HG02885 (cell line): Measurements from ENCODE around the gene C5orf63.
"Not testable (repeated sequence)": the region's sequence is repeated elsewhere in the genome, so short reads cannot be mapped to it uniquely, and the experiment has no call there.

Source experiments
- ATAC-seq: cut with Tn5 transposase; IDR thresholded peaks from one replicate; pipeline ENCODE4 v1.9.1; 2021; ENCODE audit warnings: mild to moderate bottlenecking; ENCODE audit not compliant: unreplicated experiment, poor library complexity

Gene C5orf63

DNA sequence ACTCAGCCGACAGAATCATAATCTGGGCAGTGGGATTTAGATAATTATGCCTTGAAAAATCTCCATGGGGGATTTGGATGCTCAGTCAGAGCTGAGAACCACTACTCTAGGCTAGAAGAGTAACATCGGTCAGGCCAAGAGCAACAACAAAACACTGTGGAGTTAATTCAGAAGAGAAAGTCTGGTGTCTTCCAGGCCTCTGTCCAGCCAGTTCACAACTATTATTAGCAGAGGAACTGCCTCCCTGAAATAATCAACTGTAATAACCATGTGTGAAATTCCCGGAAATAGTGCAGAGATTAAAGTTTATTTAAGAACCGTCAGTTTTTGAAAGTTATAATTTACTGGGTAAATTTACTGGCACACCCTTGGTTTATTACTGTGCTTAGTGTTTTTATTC is 34.8 kb downstream of the C5orf63 start:
- no peak for ATAC-seq

DNA sequence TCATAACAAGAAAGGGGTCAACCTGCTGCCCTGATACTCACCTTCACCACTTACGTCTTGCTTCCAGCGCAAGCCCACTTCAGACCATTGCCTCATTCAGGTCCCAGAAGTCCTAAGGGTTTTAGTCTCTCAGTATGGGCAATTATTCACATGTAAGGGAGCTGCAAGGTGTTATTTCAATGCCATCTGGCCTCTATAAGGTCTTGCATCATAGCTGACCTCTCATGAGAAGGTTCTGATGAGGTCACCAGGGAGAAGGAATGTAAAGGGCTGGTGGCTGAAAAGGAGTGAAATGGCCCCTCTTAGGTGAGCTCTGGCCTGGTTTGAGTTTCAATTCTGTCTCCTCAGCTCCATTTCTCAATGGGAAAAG is 41.5 kb downstream of the C5orf63 start:
- no peak for ATAC-seq

DNA sequence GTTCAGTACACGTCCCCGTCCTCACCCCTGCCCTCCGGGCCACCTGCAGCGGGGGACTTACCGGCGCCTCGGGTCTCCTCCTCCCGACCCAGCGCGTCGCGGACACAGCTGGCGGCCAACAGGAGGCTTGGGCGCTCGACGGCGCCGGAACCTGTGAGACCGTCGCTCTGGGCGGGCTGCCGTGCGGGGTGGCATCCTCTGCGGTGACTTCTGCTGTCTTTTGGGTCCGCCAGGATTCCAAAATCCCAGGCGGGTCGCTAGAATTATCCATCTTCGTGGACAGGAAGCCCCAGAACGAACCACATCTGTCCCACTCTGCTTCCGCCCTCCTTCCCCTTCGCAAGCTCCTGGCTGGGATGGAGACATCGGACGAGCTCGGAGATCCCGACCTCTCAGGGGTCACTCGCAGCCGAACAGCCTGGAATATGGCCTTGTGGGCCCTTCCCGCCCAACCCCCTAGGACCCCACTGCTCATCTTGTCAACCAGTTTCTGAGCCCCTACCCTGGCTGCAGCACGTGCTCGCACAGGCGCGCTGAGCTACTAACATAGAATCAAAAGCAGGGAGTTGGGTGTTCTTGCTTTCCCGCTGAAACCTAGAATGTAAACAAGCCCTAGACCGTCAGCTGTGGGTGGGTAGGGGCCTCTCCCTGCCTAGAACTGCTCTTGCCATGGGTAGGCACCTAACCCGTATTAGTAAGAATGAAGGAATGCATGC is 42.0 kb downstream of the C5orf63 start:
- ATAC-seq = peak; percentile 18

DNA sequence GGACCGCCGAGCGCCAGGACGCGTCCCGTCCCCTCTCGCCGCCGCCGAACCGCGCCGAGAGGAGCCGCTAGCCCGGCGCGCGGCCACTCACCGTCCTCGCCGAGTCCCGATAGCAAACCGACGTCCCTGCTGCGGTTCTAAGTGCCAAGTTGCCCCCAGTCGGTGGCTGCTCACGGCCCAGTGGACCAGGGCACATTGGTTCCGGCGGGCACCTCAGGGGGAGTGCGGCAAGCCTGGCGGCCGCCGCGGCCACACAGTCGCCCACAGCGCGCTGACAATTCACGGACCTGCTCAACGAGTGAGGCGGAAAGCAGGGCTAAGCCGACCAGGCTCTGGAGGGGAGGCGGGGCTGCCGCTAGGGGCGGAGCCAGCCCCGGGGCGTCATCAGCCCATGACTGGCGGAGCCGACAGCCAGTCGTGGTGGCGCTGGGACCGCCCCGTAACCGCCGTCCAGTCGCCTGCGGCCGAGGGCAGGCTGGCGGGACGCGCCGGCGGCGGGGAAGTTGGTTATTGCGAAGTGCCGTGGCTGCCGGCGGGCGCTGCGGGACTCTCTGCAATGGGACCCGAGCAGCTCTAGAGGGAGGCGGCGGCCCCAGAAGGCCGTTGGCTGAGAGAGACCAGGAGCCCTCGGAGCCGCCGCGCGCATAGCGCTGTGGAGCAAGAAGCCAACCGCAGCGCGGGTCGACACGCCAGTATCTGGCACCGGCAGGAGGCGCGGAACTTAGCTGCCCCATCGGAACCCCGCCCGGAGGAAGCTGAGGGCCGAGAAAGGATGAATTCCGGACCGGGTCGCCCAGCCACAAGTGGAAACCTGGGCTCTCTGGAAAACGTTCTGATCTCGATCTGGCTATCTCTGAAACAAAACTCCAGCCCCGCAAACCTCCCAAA is 42.8 kb downstream of the C5orf63 start, which contains the start of gene MARCHF3:
Gene MARCHF3 (minus strand): TSS at position 300 of the 888 bp plus-strand sequence. CDS start 112,387 bp downstream, outside the sequence.
- peak; percentile 97 for ATAC-seq

DNA sequence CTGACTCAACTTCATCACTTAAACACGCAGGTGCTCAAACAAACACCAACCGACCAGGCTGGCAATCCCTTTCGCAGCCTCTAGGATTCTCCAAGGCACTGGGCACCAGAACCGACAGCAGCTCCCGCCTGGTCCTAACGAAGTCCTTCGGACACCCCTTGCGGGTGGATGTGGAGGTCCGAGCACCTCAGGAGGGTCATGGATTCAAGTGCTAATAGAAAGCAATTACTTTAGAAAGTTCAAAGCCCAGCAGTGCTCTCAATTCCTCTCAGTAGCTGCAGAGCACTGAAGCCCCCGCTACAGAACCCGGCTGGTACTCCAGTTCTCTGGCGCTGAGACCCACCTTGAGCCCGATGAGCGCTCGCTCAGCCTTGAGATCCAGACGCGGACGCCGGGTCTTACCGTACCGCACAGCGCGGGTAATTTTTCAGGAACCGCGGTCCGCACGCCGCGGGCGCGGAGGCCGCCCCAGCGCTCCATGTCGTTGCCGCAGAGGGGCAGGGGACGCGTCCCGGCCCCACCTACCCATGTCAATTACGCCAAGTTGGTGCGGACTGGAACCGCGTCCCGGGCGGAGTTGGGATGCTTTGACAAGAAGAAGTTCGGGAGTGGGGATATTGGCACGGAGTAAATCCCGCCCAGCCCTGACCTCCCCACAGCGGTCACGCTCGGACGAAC is 43.6 kb downstream of the C5orf63 start:
- ATAC-seq = peak; percentile 12

DNA sequence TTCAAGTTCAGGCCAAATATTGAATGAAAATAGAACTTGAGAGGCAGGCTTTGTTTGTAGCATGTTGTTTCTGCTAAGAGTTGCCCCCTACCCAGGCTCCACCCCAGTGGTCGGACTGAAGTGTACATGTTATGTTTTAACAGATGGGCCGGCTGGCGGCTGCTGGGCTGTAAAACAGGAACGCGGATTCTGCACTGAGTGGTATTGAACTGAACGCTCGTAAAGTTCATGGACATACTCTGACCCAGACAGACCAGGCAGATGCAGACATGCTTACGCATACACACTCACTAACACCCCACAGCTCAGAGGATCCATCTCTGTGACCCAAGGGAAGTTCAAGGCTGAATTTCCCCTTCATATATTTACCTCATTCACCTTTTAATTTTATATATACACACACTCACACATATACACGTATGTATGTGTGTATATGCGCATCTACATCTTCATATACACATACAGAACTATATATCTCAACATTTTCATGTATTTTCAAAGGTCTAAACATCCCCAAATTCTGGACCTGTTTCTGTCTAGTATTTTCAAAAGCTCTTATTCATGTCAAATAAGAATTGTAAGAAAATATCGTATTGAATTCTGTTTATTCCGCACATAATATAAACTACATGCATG is 44.4 kb downstream of the C5orf63 start:
- no peak for ATAC-seq

DNA sequence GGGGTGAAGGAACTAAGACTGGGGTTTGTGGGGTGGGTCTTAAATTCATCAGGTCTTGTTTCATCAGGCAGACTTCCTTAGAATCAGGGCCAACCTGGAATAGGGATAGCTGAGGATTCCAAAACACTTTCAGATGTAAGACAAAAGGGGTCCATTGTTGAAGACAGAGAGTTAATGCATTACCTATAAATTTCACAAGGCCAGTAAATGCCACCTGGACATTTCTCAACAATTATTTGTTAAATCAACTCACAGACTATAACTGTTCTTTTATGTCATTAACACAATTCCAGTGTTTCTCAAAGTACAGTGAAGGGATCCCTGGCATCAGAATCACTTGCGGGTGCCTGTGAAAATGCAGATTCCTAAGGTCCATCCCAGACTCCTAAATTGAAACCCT is 45.8 kb downstream of the C5orf63 start:
- ATAC-seq = no peak

DNA sequence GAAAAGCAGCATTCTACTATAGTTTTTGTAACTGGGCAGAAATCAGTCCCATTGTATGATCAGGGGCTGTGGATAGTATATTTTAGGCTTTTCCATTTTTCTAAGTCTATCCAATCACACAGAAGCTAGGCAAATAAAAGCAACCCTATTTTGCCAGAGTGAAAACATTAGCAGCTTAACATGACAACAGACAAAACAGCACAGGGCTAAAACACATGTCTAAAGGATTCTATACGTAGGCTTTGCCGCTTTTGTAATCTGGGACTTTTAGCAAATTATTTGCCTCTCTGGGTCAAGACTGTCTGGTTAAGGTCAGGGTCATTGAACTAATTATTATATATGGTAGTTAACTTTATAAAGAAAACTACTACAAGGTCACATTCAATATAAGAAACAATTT is 47.1 kb downstream of the C5orf63 start:
- ATAC-seq = no peak

DNA sequence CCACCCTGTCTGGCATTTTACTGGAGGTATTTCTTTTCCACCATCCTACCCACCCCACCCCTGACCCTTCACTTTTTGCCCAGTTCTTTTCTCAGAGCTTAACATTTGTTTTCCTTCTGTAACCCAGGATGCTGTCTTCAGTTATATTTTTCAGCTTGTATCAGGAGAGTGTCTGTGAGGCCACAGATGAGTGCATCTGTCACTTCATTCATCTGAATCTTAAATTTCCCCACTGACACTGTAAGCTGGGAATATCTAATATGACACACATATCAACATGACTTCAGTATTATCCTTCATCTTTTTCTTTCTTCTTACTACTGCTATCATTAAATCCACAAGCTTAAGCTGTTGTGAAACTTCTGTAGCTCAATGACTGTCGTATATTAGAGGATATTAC is 47.8 kb downstream of the C5orf63 start:
- ATAC-seq = no peak

DNA sequence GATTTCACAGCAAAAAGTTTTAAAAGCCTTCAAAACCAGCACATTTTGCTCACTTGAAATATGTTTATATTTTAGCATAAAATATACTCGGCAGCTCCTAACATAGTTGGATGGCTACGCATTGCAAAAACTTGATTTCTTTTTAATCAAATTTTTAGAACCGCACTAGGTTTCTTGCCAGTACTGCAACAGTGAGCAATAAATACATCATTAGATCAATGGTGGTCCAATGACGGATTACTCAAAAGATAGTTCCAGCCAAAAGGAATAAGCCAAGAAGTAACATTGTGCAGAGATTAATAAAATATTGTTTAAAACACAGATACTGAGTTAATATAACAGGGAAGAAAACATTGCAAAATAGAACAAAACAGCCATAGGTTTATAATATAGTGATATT is 48.5 kb downstream of the C5orf63 start:
- ATAC-seq = no peak

DNA sequence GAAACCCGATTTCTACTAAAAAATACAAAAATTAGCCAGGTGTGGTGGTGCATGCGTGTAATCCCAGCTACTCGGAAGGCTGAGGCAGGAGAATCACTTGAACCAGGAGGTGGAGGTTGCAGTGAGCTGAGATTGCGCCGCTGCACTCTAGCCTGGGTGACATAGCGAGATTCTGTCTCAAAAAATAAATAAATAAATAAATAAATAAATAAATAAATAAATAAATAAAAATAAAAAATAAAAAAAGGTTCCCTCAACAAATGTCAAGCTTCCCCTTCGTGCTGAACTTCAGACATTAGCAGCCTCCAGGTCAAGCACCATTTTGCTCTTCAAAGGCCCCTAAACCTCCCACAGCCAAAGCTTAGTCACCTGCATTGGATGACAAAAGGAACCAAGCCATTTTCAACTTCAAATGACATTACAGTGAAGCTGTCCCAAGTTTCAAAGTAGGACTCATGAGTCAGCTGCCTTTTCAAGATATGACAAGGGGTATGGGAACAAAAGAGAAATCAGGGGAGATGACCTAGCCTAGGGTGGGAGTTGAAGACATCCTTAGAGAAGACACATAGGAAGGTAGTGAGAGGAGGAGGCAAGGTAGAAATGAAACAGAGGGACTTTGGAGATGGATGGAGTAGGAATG is 49.6 kb downstream of the C5orf63 start:
- not testable (repeated sequence) for ATAC-seq

DNA sequence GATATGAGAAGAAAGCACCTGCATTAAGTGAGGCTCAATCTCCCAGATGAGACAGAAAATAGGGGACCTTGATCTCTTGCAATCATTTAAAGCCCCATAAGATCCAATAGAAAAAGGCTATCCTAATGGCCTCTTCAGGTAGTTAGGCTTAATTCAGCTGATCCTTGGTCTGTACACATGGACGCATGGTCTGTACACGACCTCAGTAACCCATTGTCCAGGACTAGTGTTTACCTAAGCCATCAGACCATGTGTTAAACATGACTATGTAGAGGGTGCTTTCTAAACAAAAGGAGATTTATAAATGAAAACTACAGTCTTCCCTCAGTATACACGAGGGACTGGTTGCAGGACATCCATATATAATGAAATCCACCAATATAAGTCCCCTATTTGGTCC is 50.5 kb downstream of the C5orf63 start:
- no peak for ATAC-seq

DNA sequence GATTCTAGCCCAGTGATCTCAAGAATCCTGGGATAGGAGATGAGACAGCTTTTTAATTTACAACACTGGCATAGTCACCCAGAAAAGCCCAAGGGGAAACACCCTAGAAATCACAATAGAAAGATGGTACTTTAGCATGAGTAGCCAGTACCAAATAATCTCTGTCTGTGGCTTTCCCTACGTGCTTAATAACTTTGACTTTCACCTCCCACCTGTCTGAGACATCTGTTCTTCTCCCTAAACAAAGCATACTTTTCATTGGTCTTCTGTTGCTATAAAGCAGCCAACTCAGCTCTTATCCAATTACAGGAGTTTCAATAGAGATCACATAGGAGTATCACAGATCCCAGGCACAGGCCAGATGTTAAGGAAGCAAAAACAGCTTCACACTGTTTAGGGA is 53.4 kb downstream of the C5orf63 start:
- ATAC-seq = no peak

DNA sequence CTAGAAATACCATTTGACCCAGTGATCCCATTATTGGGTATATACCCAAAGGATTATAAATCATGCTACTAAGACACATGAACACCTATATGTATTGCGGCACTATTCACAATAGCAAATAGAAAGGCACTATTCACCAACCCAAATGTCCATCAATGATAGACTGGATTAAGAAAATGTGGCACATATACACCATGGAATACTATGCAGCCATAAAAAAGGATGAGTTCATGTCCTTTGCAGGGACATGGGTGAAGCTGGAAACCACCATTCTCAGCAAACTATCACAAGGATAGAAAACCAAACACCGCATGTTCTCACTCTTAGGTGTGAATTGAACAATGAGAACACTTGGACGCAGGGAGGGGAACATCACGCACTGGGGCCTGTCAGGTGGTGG is 56.6 kb downstream of the C5orf63 start:
- not testable (repeated sequence) for ATAC-seq

DNA sequence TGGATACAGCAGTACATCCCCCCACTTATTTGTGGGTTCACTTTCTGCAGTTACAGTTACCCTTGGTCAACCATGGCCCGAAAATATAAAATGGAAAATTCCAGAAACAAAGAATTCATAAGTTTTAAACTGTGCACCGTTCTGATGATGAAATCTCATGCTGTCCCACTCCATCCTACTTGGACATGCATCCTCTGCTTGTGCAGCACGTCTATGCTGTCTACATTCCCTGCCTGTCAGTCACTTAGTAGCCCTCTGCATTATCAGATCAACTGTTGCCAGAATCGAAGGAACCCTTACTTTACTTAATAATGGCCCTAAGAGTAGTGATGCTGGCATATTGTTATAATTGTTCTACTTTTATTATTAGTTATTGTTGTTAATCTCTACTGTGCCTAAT is 57.6 kb downstream of the C5orf63 start:
- no peak for ATAC-seq

DNA sequence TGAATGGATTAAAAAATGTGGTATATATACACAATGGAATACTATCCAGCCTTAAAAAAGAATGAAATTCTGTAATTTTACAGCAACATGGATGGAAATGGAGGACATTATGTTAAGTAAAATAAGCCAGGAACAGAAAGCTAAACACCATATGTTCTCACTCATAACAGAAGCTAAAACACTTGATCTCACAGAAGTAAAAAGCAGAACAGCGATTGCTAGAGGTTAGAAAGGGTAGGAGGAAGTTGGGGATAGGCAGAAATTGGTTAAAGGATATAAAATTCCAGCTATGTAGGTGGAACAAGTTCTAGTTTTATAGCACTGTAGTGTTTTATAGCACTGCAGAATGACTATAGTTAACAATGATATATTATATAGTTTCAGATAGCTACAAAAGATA is 58.7 kb downstream of the C5orf63 start:
- ATAC-seq = peak; percentile 42

DNA sequence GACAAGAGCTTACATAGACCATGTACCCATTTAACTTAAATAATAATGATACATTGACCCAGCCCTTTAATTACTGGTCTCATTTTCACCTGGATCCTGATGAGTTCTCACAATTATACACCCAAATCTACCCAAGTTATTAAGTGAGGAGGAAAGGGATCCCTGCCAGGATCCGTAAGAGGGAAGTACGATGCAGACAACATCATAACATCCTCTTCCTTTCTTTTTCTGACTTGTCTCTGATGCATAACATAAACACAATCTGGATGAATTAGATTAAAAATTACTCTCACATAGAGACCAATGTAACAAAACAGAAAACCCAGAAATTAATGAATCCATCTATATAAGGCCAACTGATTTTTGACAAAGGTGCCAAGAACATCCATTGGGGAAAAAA is 59.9 kb downstream of the C5orf63 start:
- no peak for ATAC-seq

DNA sequence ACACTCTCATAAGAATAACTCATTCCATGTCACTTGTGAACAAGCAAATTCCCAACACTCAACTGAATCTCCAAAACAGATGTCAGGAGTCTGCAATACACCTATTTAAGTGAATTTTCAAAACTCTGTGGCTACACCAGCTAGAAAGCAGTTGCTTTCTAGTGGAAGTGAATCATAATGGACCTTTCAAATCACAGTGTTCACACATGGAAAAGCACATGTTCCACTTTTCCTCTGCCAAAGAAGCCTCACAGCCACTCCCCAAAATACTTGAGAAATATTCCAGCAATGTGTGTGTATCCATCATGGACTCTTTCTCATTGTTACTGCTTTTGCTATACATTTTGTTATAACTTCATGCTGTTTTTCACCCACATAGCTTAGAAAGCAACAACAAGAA is 60.4 kb downstream of the C5orf63 start:
- no peak for ATAC-seq

DNA sequence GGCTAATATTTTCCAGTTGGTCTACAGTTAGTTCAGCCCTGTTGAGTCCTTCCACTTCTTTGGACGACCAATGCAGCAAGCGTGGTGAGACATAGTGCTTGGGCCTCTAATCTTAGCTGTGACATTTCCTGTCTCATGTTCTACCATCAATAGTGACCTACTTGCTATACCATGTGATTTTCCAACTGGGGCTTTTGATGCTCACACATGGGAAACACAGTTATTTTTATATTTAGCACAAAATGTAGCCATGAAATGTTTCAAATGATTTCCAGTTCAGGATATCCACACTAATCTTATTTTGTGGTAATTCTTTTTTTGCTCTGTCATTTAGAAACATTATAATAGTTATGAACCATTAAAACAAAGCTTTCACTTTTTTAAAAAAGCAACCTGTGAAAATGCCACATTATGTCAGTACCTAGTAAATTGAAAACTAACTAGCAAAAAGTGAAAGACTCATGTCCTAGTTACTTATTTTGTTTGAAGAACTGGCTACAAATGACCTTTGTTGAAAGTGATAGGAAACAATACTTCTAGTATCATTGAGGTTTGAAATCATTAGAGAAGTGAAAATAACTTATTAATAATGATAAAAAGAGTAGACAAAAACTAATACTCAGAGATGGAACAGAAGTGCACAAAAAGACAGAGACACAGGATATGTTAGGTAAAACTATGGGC is 61.2 kb downstream of the C5orf63 start:
- ATAC-seq = peak; percentile 81

DNA sequence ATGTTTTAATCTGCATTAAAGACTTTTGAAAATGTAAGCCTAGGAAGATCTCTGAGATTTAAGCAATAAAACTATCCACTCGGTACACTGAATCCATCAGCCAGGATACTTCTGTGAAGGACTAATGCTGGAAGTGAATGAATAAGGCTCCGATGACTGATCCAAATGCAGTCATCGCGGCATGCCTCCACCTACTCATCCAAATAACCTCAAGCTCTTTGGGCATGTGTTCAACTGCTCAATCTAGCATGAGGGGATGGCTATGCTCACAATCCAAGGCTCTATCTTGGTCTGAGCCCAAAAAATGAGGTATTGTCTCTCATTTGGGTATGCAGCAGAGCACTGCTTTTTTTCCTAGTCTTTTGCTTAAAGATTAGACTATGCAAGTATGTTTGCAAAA is 62.1 kb downstream of the C5orf63 start:
- ATAC-seq = no peak
